SU-DHL-6 (cell line): ENCODE results near the gene SLC30A3.

Experiments
- H2AFZ ChIP-seq: fragments of 200-600 bp; sonication (generic); 2 replicates; pipeline ENCODE4 v1.6.1; 2014; ENCODE audit warnings: low read depth, mild to moderate bottlenecking, moderate library complexity, mixed read lengths, antibody characterized with exemption, low read length; ENCODE audit not compliant: severe bottlenecking
- H3F3A ChIP-seq: fragments of 200-600 bp; shearing (Covaris generic); 2 replicates; pipeline ENCODE4 v1.6.0; 2016; ENCODE audit warnings: antibody characterized with exemption, mild to moderate bottlenecking; ENCODE audit not compliant: insufficient read depth
- H3K27ac ChIP-seq: fragments of 200-600 bp; sonication (generic); 2 replicates; pipeline ENCODE4 v1.5.1; 2016; ENCODE audit warnings: low read depth, mild to moderate bottlenecking, low read length, moderate library complexity, mixed read lengths
- H3K27me3 ChIP-seq: fragments of 200-600 bp; sonication (generic), shearing (Covaris generic); 2 replicates; pipeline ENCODE4 v1.6.0; 2014; ENCODE audit warnings: mild to moderate bottlenecking, low read length
- H3K36me3 ChIP-seq: fragments of 200-600 bp; sonication (generic); 2 replicates; pipeline ENCODE4 v1.6.1; 2014; ENCODE audit warnings: mild to moderate bottlenecking, low read length, mixed read lengths
- H3K4me2 ChIP-seq: fragments of 300-600, 200-600 bp; shearing (Covaris generic), sonication (generic); 2 replicates; pipeline ENCODE4 v1.6.0; 2014; ENCODE audit warnings: low read length, low read depth, mild to moderate bottlenecking; ENCODE audit not compliant: poor library complexity, severe bottlenecking
- H3K4me3 ChIP-seq: fragments of 200-600 bp; sonication (generic); 2 replicates; pipeline ENCODE4 v1.5.1; 2014; ENCODE audit warnings: antibody characterized with exemption, low read length, mild to moderate bottlenecking, mixed read lengths; ENCODE audit not compliant: insufficient read depth, poor library complexity, severe bottlenecking
- H3K79me2 ChIP-seq: fragments of 200-600 bp; sonication (generic); 2 replicates; pipeline ENCODE4 v1.6.1; 2014; ENCODE audit warnings: mild to moderate bottlenecking, low read length, moderate library complexity; ENCODE audit not compliant: insufficient read depth
- H3K9ac ChIP-seq: fragments of 200-600 bp; sonication (generic); 2 replicates; pipeline ENCODE4 v1.7.0; 2014; ENCODE audit warnings: mild to moderate bottlenecking, low read length
- H3K9me2 ChIP-seq: fragments of 200-600 bp; sonication (generic); replicated peaks from 2 replicates; pipeline ENCODE4 v1.6.1; 2014; ENCODE audit warnings: low read length; ENCODE audit not compliant: insufficient read depth
- H3K9me3 ChIP-seq: fragments of 200-600 bp; sonication (generic); 2 replicates; pipeline ENCODE4 v1.6.1; 2014; ENCODE audit warnings: low read length, mixed read lengths; ENCODE audit not compliant: insufficient read depth
- H4K20me1 ChIP-seq: fragments of 200-600 bp; sonication (generic); 2 replicates; pipeline ENCODE4 v1.6.1; 2014; ENCODE audit warnings: low read depth, mild to moderate bottlenecking, antibody characterized with exemption, low read length, moderate library complexity, mixed read lengths
- CTCF ChIP-seq: fragments of 200-600 bp; sonication (generic); IDR thresholded peaks from one replicate; pipeline ENCODE4 v1.5.1; 2017; ENCODE audit warnings: antibody characterized with exemption, mild to moderate bottlenecking, low read length, moderate library complexity; ENCODE audit not compliant: insufficient read depth, poor library complexity, severe bottlenecking
- EZH2phosphoT487 ChIP-seq: fragments of 200-600 bp; sonication (generic), shearing (Covaris generic); conservative IDR thresholded peaks from 2 replicates; pipeline ENCODE4 v1.6.1; 2018; ENCODE audit warnings: mild to moderate bottlenecking, antibody characterized with exemption, low read length, moderate library complexity, mixed read lengths

The SLC30A3 gene

GRCh38 chr2:27236136-27236535 is 26.7 kb downstream of the SLC30A3 start:
- Histone ChIP-seq H4K20me1 (no peaks in the 10 kb centered on the region), H3K4me3 (no peak overlapping the region), H3K27me3 (no peaks in the 10 kb centered on the region), H3F3A (no peaks in the 10 kb centered on the region), H3K36me3 (peaks cover 7% of the 10 kb centered on the region), H3K4me2 (no peak overlapping the region), H3K9ac (no peak overlapping the region), H3K27ac (no peak overlapping the region), H3K79me2 (no peaks in the 10 kb centered on the region), H3K9me2 (no peaks in the 10 kb centered on the region), H3K9me3 (no peaks in the 10 kb centered on the region), H2AFZ (no peak overlapping the region)
- TF ChIP-seq CTCF, result no peak
- no peak for TF ChIP-seq EZH2phosphoT487

- no peaks in the 10 kb centered on the region for H3K27me3 ChIP-seq
- peaks cover 10% of the 10 kb centered on the region for H3K36me3 ChIP-seq
- 0 out of 2 replicates have a peak, but pooled peaks cover under 1% of the 10 kb centered on the region for H3K79me2 ChIP-seq
- H3K9me2 ChIP-seq, result no peaks in the 10 kb centered on the region
- no peak overlapping the region for H3K4me3 ChIP-seq
- no peaks in the 10 kb centered on the region for H4K20me1 ChIP-seq
- TF ChIP-seq CTCF, result no peak
- no peak for TF ChIP-seq EZH2phosphoT487
- no peak overlapping the region for H2AFZ ChIP-seq
- no peak overlapping the region for H3K9ac ChIP-seq
- H3K27ac ChIP-seq, result no peak overlapping the region
- no peak overlapping the region for H3K4me2 ChIP-seq
- H3F3A ChIP-seq, result no peaks in the 10 kb centered on the region
- H3K9me3 ChIP-seq, result no peaks in the 10 kb centered on the region
Measured at GRCh38 chr2:27233341-27233740, 29.5 kb downstream of the SLC30A3 start.

GRCh38 chr2:27231921-27232320 is 30.9 kb downstream of the SLC30A3 start:
- Histone ChIP-seq H3F3A (peaks cover 4% of the 10 kb centered on the region; the same call in 1 of the 2 replicates), H3K27ac (no peak overlapping the region), H4K20me1 (0 out of 2 replicates have a peak, but pooled peaks cover 3% of the 10 kb centered on the region), H3K36me3 (peaks cover 24% of the 10 kb centered on the region), H3K4me2 (no peak overlapping the region), H2AFZ (no peak overlapping the region), H3K4me3 (no peak overlapping the region), H3K79me2 (0 out of 2 replicates have a peak, but pooled peaks cover 3% of the 10 kb centered on the region), H3K9me2 (no peaks in the 10 kb centered on the region), H3K27me3 (no peaks in the 10 kb centered on the region), H3K9ac (no peak overlapping the region), H3K9me3 (no peaks in the 10 kb centered on the region)
- TF ChIP-seq EZH2phosphoT487, result no peak

- H3K36me3 ChIP-seq, result peaks cover 22% of the 10 kb centered on the region
- no peaks in the 10 kb centered on the region for H3K9me3 ChIP-seq
- H4K20me1 ChIP-seq, result 0 out of 2 replicates have a peak, but pooled peaks cover 3% of the 10 kb centered on the region
- H3K9me2 ChIP-seq, result no peaks in the 10 kb centered on the region
- no peak overlapping the region for H3K4me3 ChIP-seq
- peaks cover 4% of the 10 kb centered on the region; the same call in 1 of the 2 replicates for H3F3A ChIP-seq
- H2AFZ ChIP-seq, result no peak overlapping the region
- H3K27ac ChIP-seq, result no peak overlapping the region
- TF ChIP-seq EZH2phosphoT487 (no peak), CTCF (no peak)
- H3K4me2 ChIP-seq, result no peak overlapping the region
- no peak overlapping the region for H3K9ac ChIP-seq
- 0 out of 2 replicates have a peak, but pooled peaks cover 3% of the 10 kb centered on the region for H3K79me2 ChIP-seq
- H3K27me3 ChIP-seq, result no peaks in the 10 kb centered on the region
Measured at GRCh38 chr2:27227501-27227900, 35.3 kb downstream of the SLC30A3 start.
